Measurements from ENCODE around the gene ZBTB5.
A peak's percentile ranks its signal among the peaks of the same experiment; 100 is the strongest.
"Not testable (repeated sequence)": the region's sequence is repeated elsewhere in the genome, so short reads cannot be mapped to it uniquely, and the experiment has no call there.

The ZBTB5 gene

GRCh38 chr9:37499297-37499696, 34.0 kb upstream of the ZBTB5 start:
- ATAC-seq (replicated peaks) (no peak), DNase-seq (no peak)
- Mint-ChIP-seq H3K4me1 (peaks cover 9 to 11% of the 10 kb centered on the region in 2 donors), H3K27ac (no peak overlapping the region), H3K4me3 (no peak overlapping the region), H3K36me3 (peaks cover 66 to 76% of the 10 kb centered on the region in 2 donors), H3K9me3 (no peaks in the 10 kb centered on the region), H3K27me3 (no peaks in the 10 kb centered on the region)

DNA sequence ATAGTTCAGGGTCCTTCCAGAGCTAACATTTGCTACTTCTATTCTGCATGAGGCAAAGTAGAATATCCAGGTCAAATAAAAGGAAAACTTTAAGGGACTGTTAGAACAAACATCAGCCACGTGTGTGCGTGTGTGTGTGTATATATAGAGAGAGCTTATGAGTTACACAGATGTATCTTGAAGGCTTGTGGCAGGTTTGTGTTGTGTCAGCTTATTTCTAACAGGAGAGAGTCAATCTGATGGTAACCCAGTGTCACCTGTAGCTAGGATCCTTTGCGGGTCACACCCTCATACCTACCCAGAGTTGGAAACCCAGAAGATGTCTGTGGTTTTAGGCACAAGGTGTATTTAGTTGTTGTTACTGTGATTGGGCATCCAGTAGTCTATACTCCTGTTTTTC, 33.2 kb upstream of the ZBTB5 start:
- Mint-ChIP-seq H3K27ac (no peak overlapping the region), H3K36me3 (peaks cover 66 to 75% of the 10 kb centered on the region in 2 donors)
- ATAC-seq (replicated peaks): no peak

GRCh38 chr9:37497320-37497719, 32.1 kb upstream of the ZBTB5 start:
- DNase-seq (no peak), ATAC-seq (replicated peaks) (no peak)
- Mint-ChIP-seq H3K4me3 (no peak overlapping the region), H3K9me3 (no peaks in the 10 kb centered on the region), H3K4me1 (peaks cover 7 to 9% of the 10 kb centered on the region in 2 donors), H3K27ac (no peak overlapping the region), H3K36me3 (peaks cover 58 to 70% of the 10 kb centered on the region in 2 donors), H3K27me3 (no peaks in the 10 kb centered on the region)

More for the DNA sequence above, 33.2 kb upstream of the ZBTB5 start:
- no peak overlapping the region for H3K4me3 Mint-ChIP-seq
- no peaks in the 10 kb centered on the region for H3K9me3 Mint-ChIP-seq
- DNase-seq: no peak
- peaks cover 7 to 9% of the 10 kb centered on the region in 2 donors for H3K4me1 Mint-ChIP-seq
- no peaks in the 10 kb centered on the region for H3K27me3 Mint-ChIP-seq

DNA sequence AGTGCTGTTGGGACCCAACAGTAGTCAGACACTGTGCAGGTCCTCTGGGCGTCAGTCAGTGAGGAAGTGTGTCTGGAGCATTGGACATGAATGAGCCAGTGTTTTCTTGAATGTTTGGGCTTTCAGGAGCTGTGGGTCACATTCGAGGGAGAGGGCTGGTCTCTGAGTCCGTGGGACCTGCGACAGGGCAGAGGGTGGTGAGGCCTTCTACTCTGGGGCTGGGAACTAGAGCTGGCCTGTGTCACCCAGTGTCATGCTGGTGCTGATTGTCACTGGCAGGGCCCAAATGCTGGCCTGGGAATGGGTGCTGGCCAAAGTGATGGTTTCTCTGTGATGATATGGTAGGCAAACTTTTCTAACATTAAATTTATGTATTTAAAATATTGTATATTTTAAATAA, 30.8 kb upstream of the ZBTB5 start:
- DNase-seq (no peak), ATAC-seq (replicated peaks) (no peak)
- Mint-ChIP-seq H3K4me3 (no peak overlapping the region), H3K36me3 (peaks cover 46 to 61% of the 10 kb centered on the region in 2 donors), H3K9me3 (no peaks in the 10 kb centered on the region), H3K27me3 (no peaks in the 10 kb centered on the region), H3K4me1 (peaks cover 7 to 9% of the 10 kb centered on the region in 2 donors), H3K27ac (peak overlapping the region; percentile 63)

DNA sequence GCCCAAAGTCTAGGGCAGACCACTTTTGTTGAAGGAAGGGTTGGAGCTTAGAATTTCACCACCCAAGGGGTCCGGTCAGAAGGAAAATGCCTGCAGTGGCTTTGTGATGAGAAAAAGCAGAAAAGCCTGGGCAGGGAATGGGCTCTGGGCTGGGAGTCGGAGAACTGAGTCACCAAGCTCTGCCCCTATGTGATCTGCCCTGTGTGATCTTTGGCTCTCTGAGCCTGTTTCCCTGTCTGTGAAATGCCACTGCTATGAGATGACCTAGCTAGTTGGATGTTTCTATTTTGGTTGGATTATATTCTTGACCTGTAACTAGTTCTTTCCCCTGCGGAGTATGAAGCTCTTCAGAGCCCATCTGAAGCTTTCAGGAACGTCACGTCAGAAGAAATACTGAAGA, 30.3 kb upstream of the ZBTB5 start:
- ATAC-seq (replicated peaks) (no peak), DNase-seq (no peak)
- Mint-ChIP-seq H3K9me3 (no peaks in the 10 kb centered on the region), H3K36me3 (peaks cover 43 to 57% of the 10 kb centered on the region in 2 donors), H3K4me3 (no peak overlapping the region), H3K27ac (peak overlapping the region; percentile 63), H3K27me3 (no peaks in the 10 kb centered on the region), H3K4me1 (peaks cover 7 to 8% of the 10 kb centered on the region in 2 donors)

- Mint-ChIP-seq H3K9me3 (no peaks in the 10 kb centered on the region), H3K36me3 (peaks cover 43 to 49% of the 10 kb centered on the region in 2 donors), H3K27me3 (no peaks in the 10 kb centered on the region), H3K4me3 (no peak overlapping the region), H3K27ac (no peak overlapping the region), H3K4me1 (peaks cover 16 to 23% of the 10 kb centered on the region in 2 donors)
- ATAC-seq (replicated peaks): no peak
- DNase-seq: no peak
These were observed 26.7 kb upstream of the ZBTB5 start for GRCh38 chr9:37491939-37492338.

DNA sequence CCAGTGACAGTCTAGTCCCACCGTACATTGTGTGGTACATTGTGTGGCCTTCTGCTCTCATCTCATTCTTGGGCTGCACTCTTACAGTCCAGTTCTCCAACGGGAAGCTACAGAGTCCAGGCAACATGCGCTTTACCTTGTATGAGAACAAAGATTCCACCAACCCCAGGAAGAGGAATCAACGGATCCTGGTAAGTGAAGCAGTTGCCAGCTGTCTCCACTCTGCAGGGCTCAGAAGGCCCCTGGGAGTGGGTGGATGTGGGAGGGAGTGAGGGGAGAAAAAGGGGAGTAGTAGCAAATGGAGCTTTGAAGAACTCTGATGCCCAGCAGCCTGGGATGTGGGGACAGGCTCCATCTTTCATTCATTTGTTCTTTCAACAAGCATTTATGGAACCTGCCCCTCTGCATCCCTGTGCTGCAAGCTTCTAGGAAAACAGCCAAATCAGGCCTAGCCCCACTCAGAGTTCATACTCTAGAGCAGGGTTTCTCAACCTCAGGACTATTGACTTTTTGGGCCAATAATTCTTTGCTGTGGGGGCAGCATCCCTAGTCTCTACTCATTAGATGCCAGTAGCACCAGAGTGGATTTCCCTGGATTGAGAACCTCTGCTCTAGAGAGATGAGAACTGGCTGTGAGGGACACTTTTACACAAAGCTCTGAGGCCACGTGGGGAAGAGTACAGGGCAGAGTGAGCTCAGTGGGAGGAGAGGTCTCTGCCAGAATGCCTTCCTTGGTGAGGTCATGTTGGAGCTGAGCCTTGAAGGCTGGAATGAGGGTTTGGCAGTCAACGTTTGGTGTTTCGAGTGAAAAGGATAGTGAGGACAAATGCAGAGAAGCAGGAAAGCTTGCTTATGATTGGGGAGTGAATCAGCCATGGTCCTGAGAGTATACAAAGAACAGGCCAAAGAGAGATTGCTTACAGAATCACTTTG, 21.6 kb upstream of the ZBTB5 start:
- Mint-ChIP-seq H3K36me3 (peaks cover 21% of the 10 kb centered on the region in 2 donors), H3K4me3 (peak overlapping the region; percentile 93 to 97), H3K9me3 (no peaks in the 10 kb centered on the region), H3K27ac (peak overlapping the region; percentile 97), H3K27me3 (peaks cover 1 to 2% of the 10 kb centered on the region in 2 donors), H3K4me1 (peaks cover 17 to 40% of the 10 kb centered on the region in 2 donors)
- DNase-seq (no peak), ATAC-seq (replicated peaks) (no peak)

GRCh38 chr9:37486256-37486615, 21.0 kb upstream of the ZBTB5 start:
- H3K4me3 Mint-ChIP-seq: peak overlapping the region; percentile 93 to 97
- no peaks in the 10 kb centered on the region for H3K9me3 Mint-ChIP-seq
- DNase-seq: no peak
- H3K27me3 Mint-ChIP-seq: peaks cover 8 to 9% of the 10 kb centered on the region in 2 donors
- H3K27ac Mint-ChIP-seq: peak overlapping the region; percentile 97
- peaks cover 20 to 40% of the 10 kb centered on the region in 2 donors for H3K4me1 Mint-ChIP-seq
- no peak for ATAC-seq (replicated peaks)
- peaks cover 20 to 21% of the 10 kb centered on the region in 2 donors for H3K36me3 Mint-ChIP-seq

GRCh38 chr9:37485389-37486255, 20.4 kb upstream of the ZBTB5 start, which contains the start of gene POLR1E:
Gene POLR1E, plus strand, starts transcription at chr9:37485948. Its CDS starts 100 bp downstream, at chr9:37486048.
- Mint-ChIP-seq H3K9me3 (no peaks in the 10 kb centered on the region), H3K27me3 (peaks cover 8 to 9% of the 10 kb centered on the region in 2 donors), H3K36me3 (peaks cover 20 to 21% of the 10 kb centered on the region in 2 donors), H3K27ac (peak within 1 kb of the TSS; percentile 97), H3K4me1 (peaks cover 20 to 40% of the 10 kb centered on the region in 2 donors), H3K4me3 (peak within 1 kb of the TSS; percentile 93 to 97)
- ATAC-seq (replicated peaks) (peak; percentile 96 to 98), DNase-seq (peak; percentile 94)

DNA sequence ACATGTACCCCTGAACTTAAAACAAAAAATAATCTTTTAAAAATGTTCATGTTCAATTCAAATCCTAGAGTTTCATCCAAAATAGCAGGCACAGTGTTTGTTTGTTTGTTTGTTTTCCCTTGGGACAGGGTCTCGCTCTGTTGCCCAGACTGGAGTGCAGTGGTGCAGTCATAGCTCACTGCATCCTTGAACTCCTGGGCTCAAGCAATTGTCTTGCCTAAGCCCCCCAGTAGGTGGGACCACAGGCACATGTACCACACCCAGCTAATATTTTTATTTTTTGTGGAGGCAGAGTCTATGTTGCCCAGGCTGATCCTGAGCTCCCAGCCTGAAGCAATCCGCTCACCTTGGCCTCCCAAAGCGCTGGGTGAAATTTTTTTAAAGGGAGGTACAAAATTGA, 15.5 kb upstream of the ZBTB5 start:
- H3K4me1 Mint-ChIP-seq: peaks cover 14 to 25% of the 10 kb centered on the region in 2 donors
- H3K36me3 Mint-ChIP-seq: no peaks in the 10 kb centered on the region
- H3K9me3 Mint-ChIP-seq: no peaks in the 10 kb centered on the region
- no peak overlapping the region for H3K4me3 Mint-ChIP-seq
- ATAC-seq (replicated peaks): no peak
- H3K27ac Mint-ChIP-seq: no peak overlapping the region
- DNase-seq: no peak
- H3K27me3 Mint-ChIP-seq: peaks cover 11 to 14% of the 10 kb centered on the region in 2 donors

GRCh38 chr9:37477987-37478619, 12.9 kb upstream of the ZBTB5 start:
- H3K9me3 Mint-ChIP-seq, H3K36me3 Mint-ChIP-seq: not testable (repeated sequence)

GRCh38 chr9:37477443-37477842, 12.2 kb upstream of the ZBTB5 start:
- DNase-seq; ATAC-seq (replicated peaks); H3K36me3 Mint-ChIP-seq; H3K9me3 Mint-ChIP-seq; H3K27ac Mint-ChIP-seq; H3K4me3 Mint-ChIP-seq: not testable (repeated sequence)
- Mint-ChIP-seq H3K4me1 (peaks cover 10 to 15% of the 10 kb centered on the region in 2 donors), H3K27me3 (peaks cover 11 to 14% of the 10 kb centered on the region in 2 donors)

More at GRCh38 chr9:37477987-37478619, 12.9 kb upstream of the ZBTB5 start:
- H3K27ac Mint-ChIP-seq; ATAC-seq (replicated peaks); DNase-seq; H3K4me3 Mint-ChIP-seq: not testable (repeated sequence)
- H3K4me1 Mint-ChIP-seq: peaks cover 10 to 14% of the 10 kb centered on the region in 2 donors
- H3K27me3 Mint-ChIP-seq: peaks cover 11 to 14% of the 10 kb centered on the region in 2 donors

DNA sequence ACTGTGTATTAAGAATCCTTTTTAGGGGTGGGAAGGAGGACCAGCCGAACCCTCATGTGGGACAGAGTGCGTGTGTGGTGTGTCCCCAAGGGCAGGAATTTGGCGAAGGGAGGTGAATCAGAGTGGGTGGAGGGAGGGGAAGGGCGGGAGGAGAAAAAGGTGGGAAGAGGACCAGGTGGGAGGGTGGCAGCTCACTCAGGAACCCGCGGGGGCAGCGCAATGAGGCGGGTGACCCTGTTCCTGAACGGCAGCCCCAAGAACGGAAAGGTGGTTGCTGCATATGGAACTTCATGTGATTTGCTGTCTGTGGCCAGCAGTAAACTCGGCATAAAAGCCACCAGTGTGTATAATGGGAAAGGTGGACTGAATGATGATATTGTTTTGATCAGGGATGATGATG, 11.7 kb upstream of the ZBTB5 start:
- ATAC-seq (replicated peaks) (no peak), DNase-seq (no peak)
- no peaks in the 10 kb centered on the region for H3K36me3 Mint-ChIP-seq
- peaks cover 10 to 13% of the 10 kb centered on the region in 2 donors for H3K27me3 Mint-ChIP-seq
- H3K4me3 Mint-ChIP-seq: no peak overlapping the region
- peak overlapping the region; percentile 56 for H3K27ac Mint-ChIP-seq
- H3K4me1 Mint-ChIP-seq: peaks cover 15 to 20% of the 10 kb centered on the region in 2 donors
- H3K9me3 Mint-ChIP-seq: peaks cover 4 to 5% of the 10 kb centered on the region in 2 donors

DNA sequence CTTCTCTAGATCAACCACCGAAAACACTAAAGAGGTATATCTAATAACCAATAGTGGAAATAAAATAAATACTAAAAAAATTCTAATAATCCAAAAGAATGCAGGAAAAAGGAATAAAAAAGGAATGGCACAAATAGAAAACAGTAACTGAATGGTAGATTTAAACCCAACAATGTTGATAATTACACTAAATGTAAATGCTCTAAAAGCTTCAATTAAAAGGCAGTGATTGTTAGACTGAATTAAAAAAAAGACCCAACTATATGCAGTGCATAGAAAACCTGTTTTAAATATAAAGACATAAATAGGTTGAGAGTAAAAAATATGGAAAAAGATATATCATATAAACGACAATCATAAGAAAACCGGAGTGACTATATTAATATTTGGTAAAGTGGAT, 9.2 kb upstream of the ZBTB5 start:
- ATAC-seq (replicated peaks) (no peak), DNase-seq (no peak)
- H3K27me3 Mint-ChIP-seq: peaks cover 4 to 5% of the 10 kb centered on the region in 2 donors
- peaks cover 12 to 28% of the 10 kb centered on the region in 2 donors for H3K4me1 Mint-ChIP-seq
- H3K4me3 Mint-ChIP-seq: no peak overlapping the region
- no peaks in the 10 kb centered on the region for H3K36me3 Mint-ChIP-seq
- peaks cover 4 to 5% of the 10 kb centered on the region in 2 donors for H3K9me3 Mint-ChIP-seq
- H3K27ac Mint-ChIP-seq: no peak overlapping the region
